GM18951 (cell line): ENCODE results near the gene TSPAN4.

ENCODE experiments used
- POLR2A ChIP-seq: IDR thresholded peaks from 4 replicates; pipeline ENCODE4 v1.6.1; 2011; ENCODE audit warnings: mild to moderate bottlenecking; ENCODE audit not compliant: insufficient read length, insufficient read depth; ENCODE audit errors: extremely low read depth
- in situ Hi-C: fragments of 300-500 bp; cut with MboI; formaldehyde crosslinking; loops from one replicate; pipeline ENCODE4 v1.12.0; 2022; ENCODE audit warnings: low sequenced_read_pairs, mixed read lengths, inconsistent platforms; ENCODE audit not compliant: unreplicated experiment

Gene TSPAN4

DNA sequence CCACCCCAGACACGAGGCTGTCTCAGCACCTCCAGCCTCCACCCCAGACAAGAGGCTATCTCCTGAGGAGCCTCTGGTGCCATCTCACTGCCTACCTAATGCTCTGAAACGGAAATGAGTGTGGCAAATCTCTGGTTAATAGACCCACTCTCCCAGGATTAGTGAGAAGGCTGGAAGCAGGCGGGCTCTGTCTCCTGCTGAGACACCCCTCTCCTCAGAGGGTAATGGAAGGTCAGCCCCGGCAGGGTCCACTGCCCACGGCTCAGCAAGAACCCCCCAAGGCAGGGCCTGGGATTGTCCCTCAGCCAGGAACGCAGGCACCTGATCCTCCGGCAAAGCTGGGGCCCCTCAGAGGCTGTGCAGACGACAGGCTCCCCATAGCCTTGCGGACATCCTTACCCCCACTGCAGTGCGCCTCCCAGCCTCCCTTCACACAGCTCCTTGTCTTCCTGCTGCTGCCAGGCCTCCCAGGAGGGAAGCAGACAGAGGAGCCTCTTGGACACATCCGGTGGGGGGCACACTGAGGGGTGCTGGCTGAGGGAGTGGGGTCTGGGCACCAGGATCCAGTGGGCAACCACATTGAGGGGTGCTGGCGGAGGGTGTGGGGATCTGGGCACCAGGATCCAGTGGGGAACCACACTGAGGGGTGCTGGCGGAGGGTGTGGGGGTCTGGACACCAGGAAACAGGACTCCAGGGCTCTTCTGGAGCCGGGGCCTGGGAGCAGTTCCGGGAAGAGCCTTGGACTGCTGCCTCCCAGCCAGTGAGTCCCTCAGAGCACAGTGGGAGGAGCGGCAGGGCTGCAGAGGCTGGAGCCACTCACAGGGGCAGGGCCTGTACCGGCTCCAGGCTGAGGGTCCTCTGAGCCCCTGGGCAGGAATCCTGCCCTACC lies 54.8 kb downstream of the TSPAN4 start:
- in situ Hi-C loops = loop anchor here (25.0 kb wide), 1 partner anchor 140 kb away; the partner anchor contains the start of gene MUC6
- TF ChIP-seq POLR2A = no peak

DNA sequence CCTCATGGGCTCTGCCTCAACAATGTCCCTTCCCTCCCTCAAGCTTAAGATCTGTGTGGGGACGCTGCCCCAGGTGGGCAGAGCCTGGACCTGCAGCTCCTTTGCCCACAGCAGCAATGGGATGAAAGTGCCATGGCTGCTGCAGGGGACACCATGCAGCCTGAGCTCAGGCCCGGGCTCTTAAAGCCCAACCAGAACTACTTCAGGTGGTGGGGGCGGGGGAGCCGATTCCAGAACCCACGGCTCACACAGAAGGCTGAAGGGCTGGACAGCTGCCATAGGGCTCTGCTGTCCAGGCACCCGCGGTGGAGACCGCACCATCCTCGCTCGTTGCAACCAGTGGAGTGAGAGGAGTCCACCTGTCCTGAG lies 55.5 kb downstream of the TSPAN4 start:
- in situ Hi-C loops = loop anchor here (25.0 kb wide), 1 partner anchor 139 kb away; the partner anchor contains the start of gene MUC6

DNA sequence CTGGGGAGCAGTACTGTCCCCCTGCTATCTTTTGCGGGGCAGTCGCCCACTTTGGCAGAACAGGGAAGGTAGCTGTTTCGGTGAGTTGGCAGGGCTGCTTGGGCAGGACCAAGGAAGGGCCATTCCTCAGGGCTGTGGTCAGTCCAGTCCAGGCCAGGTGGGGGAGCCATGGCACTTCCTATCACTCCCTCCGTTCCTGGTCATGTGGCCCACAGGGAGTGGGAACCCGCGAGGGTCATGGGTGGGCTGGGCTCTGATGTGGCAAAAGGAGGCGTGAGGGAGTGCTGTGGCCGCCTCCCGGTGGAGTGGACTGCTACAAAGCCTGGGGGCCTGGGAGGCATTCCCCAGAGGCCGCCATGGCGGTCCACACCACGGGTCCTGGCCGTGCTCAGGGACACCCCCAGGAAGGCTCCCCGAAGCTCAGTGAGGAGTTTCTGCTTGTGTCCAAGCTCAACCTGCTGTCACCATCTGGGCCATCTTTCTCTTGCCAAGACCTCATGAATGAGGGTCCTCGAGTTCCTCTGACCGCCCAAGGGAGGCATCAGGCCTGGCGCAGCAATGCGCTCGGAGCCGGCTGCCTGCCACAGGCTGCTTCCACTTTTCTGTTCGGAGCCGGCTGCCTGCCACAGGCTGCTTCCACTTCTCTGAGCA lies 56.0 kb downstream of the TSPAN4 start:
- no peak for TF ChIP-seq POLR2A
- in situ Hi-C loops = loop anchor here (25.0 kb wide), 1 partner anchor 139 kb away; the partner anchor contains the start of gene MUC6

More for the DNA sequence above, 55.5 kb downstream of the TSPAN4 start:
- no peak for TF ChIP-seq POLR2A

DNA sequence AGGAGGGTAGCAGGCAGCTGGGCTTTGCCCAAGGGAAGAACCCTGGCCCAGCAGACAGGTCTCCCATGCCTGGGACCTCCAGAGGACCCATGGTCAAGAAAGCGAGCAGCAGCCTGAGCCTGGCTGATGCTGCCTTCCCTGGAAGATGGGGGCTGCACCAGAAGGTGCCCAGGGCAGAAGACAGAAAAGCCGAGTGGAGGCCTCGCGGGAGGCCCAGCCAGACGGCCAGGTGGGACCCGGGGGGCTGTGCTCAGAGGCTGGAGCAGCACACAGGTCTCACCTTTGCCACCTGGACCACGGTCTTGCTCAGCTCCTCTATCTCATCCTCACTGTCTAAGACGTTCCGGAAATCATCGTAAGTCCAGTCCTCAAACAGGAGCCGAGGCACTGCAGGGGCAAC lies 57.1 kb downstream of the TSPAN4 start:
- in situ Hi-C loops = loop anchor here (25.0 kb wide), 1 partner anchor 138 kb away; the partner anchor contains the start of gene MUC6
- TF ChIP-seq POLR2A = no peak

DNA sequence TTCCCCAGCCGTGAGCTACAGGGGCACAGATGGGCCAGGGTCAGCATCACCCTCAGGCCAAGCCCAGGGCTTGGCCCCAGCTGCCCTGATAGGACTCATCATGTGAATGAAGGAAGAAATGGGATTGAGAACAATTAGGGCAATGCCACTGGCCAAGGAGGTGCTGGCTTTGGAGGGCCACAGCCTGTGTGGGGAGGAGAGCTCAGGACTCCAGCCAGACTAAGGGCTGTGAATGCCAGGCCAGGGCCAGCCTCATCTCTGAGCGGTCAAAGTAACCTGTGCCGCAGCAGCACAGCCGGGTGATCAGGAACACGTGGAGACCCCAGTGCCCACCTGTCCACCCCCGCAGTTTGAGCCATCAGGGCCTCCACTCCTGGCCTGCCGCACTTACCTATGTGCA lies 57.9 kb downstream of the TSPAN4 start:
- in situ Hi-C loops = no loop called here
- TF ChIP-seq POLR2A = no peak

DNA sequence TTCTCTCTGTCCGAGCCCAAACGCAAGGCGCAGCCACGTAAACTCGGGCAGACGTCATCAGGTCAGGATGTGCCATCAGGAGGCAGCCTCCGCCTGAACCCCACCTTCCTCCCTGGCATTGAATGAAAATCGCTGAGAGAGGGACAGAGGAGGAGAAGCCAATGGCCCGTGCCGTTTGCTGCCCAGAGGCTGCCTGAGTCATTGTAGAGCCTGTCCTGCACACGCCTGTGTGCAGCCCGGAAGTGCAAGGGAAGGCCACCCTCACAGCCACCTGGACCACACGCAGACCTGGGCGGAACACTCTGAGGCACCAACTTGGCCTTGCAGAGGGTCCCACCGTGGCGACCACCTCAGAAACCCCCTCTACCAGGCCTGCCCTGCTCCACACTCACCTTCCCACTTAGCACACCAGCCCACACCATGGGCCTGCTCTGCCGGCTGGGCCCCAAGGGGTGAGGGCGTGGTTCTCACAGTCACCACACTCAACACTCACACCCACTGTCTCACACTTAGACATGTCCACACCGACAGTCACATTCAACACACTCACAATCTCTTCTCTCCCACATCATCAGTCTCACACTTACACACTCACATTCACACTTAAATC lies 58.9 kb downstream of the TSPAN4 start:
- in situ Hi-C loops = no loop called here
- TF ChIP-seq POLR2A = no peak

DNA sequence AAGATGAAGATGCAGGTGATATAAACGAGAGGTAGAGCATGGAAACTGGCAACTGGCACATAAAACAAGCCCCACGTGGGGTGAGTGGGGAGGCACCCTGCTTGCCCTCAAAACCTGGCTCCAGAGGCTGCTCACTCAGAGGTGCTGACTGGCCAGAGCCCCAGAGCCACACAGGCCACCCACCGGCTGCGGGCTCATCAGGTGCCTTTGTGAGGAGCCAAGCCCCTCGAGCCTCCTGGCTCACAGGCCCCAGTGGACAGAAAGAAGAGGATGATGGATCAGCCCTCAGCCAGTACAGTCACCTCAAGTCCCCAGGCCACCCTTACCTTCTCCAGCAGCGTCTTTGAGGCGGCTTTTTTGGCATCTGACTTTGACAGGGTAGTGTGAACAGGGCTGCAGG lies 61.7 kb downstream of the TSPAN4 start:
- in situ Hi-C loops = no loop called here

DNA sequence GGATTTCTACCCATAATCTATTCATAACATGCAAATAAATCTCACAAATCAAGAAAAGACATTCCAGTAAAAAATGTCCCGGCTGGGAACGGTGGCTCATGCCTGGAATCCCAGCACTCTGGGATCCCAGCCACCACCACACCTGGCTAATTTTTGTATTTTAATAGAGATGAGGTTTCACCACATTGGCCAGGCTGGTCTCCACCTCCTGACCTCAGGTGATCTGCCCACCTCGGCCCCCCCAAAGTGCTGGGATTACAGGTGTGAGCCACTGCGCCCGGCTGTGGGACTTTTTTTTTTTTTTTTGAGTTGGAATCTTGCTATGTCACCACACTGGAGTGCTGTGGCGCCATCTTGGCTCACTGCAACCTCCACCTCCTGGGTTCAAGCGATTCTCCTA lies 63.3 kb downstream of the TSPAN4 start:
- in situ Hi-C loops = no loop called here
- TF ChIP-seq POLR2A = no peak

More for the DNA sequence above, 61.7 kb downstream of the TSPAN4 start:
- TF ChIP-seq POLR2A = no peak

DNA sequence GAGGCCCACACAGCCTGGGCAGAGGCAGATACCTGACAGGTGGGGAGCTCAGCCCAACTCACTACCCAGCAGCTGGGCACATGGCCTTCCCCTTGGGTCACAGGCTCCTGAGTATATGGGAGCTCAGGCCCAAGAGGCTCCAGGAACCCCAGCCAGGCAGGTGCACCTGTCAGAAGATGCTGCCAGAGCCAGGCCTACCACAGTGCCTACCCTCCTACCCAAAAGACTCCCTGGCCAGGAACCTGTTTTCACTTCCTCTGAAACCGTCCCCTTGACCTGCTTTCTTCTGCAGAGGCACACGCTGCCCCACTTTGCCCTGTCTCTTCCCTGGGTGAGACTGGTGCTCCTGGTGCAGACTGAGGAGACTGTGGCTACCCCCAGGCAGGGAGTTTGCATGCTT lies 65.0 kb downstream of the TSPAN4 start:
- in situ Hi-C loops = no loop called here
- TF ChIP-seq POLR2A = no peak

DNA sequence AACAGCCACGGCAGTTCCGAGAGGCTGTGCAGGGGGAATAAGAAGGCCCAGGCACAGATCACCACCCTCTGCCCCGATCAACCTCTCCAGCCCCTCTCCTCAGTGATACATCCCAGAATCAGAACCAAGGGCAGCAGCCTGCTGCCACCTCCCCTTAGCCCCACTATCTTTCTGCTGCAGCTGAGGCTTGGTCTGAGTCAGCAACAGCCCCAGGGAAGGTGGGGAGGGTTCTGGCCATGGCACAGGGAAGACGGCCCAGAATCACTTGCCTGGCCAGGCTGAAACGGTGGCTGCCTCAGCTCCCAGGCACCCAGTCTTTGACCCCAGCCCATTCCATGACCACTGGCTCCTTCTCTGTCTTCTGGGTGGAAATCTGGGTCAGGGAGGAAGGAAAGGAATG lies 65.6 kb downstream of the TSPAN4 start:
- no peak for TF ChIP-seq POLR2A
- in situ Hi-C loops = no loop called here

DNA sequence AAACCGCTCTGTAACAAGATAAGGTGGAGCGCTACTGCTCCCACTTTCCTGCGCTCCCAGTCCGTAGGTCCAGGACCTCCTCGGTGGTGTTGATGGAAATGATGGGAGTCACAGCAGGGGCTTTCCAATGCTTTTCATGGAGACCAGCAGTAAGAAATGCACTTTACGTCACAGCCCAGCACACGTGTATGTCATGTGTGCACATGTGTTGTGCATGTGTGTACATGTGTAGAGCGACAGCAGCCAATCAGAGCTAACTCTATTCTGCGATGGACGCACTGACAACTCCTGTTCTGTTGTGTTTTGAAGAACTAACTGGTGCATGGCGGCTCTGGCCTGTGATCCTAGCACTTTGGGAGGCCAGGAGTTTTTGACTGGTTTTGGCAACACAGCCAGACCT lies 66.8 kb downstream of the TSPAN4 start:
- TF ChIP-seq POLR2A = no peak
- in situ Hi-C loops = no loop called here

DNA sequence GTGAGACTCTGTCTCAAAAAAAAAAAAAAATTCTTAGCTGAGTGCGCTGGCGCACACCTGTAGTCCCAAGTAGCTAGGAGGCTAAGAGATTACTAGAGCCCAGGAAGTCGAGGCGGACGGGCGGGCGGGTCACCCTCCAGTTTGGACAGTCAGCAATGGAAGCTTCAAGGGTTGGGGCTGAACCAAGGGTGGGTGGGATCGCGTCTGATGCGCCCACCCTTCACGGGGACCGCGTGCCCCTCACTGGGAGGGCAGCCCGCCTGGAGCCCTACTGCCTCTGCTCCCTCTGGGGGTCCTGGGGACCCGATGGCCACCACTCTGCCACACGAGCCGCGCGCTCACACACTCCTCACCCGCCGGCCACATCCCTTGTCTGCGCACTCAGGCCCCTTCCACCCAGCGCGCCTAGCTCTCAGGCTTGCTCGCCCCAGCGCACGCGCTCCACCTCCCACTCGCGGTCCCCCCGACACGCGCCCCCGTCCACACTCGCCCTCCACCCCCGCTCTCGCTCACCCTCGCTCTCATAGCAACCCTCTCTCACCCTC lies 67.5 kb downstream of the TSPAN4 start:
- in situ Hi-C loops = no loop called here
- no peak for TF ChIP-seq POLR2A

DNA sequence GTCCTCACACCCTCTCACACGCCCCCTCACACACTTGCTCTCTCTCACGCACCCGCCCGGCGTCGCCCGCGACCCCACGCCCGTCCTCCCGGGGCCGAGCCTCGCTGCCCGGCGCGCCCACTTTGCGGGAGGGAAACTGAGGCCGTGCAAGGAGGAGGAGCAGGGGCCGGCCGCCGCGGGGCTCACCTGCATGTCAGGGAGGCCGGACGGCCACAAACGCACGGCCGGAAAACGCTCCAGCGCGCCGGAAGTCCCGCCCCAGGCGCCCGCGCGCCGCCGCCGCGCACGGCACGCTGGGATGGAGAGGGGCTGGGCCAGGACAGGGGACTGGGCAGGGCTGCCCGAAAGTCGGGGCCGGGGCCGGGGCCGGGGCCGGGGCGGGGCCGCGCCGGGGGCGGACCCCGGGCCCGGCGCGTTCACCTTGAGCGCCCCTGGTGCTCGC lies 68.0 kb downstream of the TSPAN4 start, which contains the start of gene CHID1:
Gene CHID1, minus strand, starts transcription at position 222 of the 442 bp plus-strand sequence. CDS start 5,994 bp downstream, outside the sequence.
- peak; percentile 81 for TF ChIP-seq POLR2A

More for the DNA sequence above, 68.0 kb downstream of the TSPAN4 start, which contains the start of gene CHID1:
- in situ Hi-C loops = no loop called here
